Measurements from ENCODE around the gene MCC.

MCC gene

GRCh38 chr5:113017881-113018635 is 470.2 kb downstream of the MCC start:
- DNase-seq = no peak

GRCh38 chr5:113005454-113005853 is 482.8 kb downstream of the MCC start:
- DNase-seq = no peak

GRCh38 chr5:113003763-113004162 is 484.5 kb downstream of the MCC start:
- no peak for DNase-seq

- no peak for DNase-seq
Observed at GRCh38 chr5:113002423-113002822, 485.8 kb downstream of the MCC start.

- no peak for DNase-seq
Observed at GRCh38 chr5:113000466-113000865, 487.8 kb downstream of the MCC start.

GRCh38 chr5:112998296-112998695 is 490.0 kb downstream of the MCC start:
- DNase-seq = no peak

GRCh38 chr5:112996830-112997374 is 491.4 kb downstream of the MCC start:
- DNase-seq = no peak

- DNase-seq = peak; percentile 77
Observed at GRCh38 chr5:112995764-112996618, 492.3 kb downstream of the MCC start.

GRCh38 chr5:112986224-112986623 is 502.0 kb downstream of the MCC start:
- DNase-seq = no peak

GRCh38 chr5:112983363-112983762 is 504.9 kb downstream of the MCC start:
- DNase-seq = no peak

- no peak for DNase-seq
Observed at GRCh38 chr5:112979723-112980122, 508.5 kb downstream of the MCC start.

- DNase-seq = no peak
Observed at GRCh38 chr5:112978836-112979235, 509.4 kb downstream of the MCC start.

- no peak for DNase-seq
Observed at GRCh38 chr5:112977440-112977861, 510.8 kb downstream of the MCC start.

- DNase-seq = peak; percentile 98
Observed at GRCh38 chr5:112976432-112977309, 511.6 kb downstream of the MCC start, which contains the start of gene DCP2. Gene DCP2, plus strand, starts transcription at chr5:112976798. Its CDS starts 136 bp downstream, at chr5:112976934.

GRCh38 chr5:112975721-112976431 is 512.4 kb downstream of the MCC start:
- no peak for DNase-seq

GRCh38 chr5:112974901-112975300 is 513.4 kb downstream of the MCC start:
- DNase-seq = no peak

- DNase-seq = no peak
Observed at GRCh38 chr5:112973904-112974303, 514.3 kb downstream of the MCC start.

- DNase-seq = no peak
Observed at GRCh38 chr5:112973036-112973435, 515.2 kb downstream of the MCC start.

Measured in retina (tissue), 1 donor.